ENCODE data around the gene MRPL51.

GRCh38 chr12:6539707-6540134 lies 46.7 kb upstream of the MRPL51 start:
- TF ChIP-seq POLR2A (IDR thresholded peaks at IDR 0.05; ENCODE audit: low read depth, low read length) = peak; percentile 21; the same call in 1 of the 2 replicates
- TF ChIP-seq POLR2AphosphoS5 (IDR thresholded peaks at IDR 0.05; ENCODE audit: low read depth, low read length) = 0 out of 2 replicates have a peak, but pooled peaks have one; percentile 30
- TF ChIP-seq TAF1 (IDR thresholded peaks at IDR 0.05; ENCODE audit: low read depth, low read length) = no peak
- no peak for TF ChIP-seq SPI1 (IDR thresholded peaks at IDR 0.05; ENCODE audit: low read depth, low read length)
